GM23338 (cell line): ENCODE results near the gene VLDLR. TPM values are rescaled to one million over a fixed set of nuclear protein-coding genes. Genes with fewer than 3 reads are reported as not detected.

Source experiments
- ATAC-seq: fragments of 200-7000 bp; cut with Tn5 transposase; 3 replicates; pipeline ENCODE4 v1.9.1; 2020
- DNase-seq: peaks from one replicate; pipeline ENCODE4 v3.0.0-alpha.2; 2015; ENCODE audit warnings: low spot score
- H2AFZ ChIP-seq: fragments of 200-600 bp; sonication (generic); 2 replicates; pipeline ENCODE4 v1.8.0; 2016; ENCODE audit warnings: antibody characterized with exemption, mild to moderate bottlenecking, moderate library complexity
- H3F3A ChIP-seq: fragments of 200-600 bp; sonication (generic); replicated peaks from 2 replicates; pipeline ENCODE4 v1.8.0; 2017; ENCODE audit warnings: antibody characterized with exemption, mixed run types, low read depth
- H3K27ac ChIP-seq: fragments of 200-600 bp; sonication (generic); 2 replicates; pipeline ENCODE4 v1.6.1; 2016; ENCODE audit warnings: low read depth
- H3K27me3 ChIP-seq: fragments of 200-600 bp; sonication (generic); 2 replicates; pipeline ENCODE4 v1.8.0; 2016; ENCODE audit warnings: mild to moderate bottlenecking, mixed run types, moderate library complexity; ENCODE audit not compliant: insufficient read depth
- H3K36me3 ChIP-seq: fragments of 200-600 bp; sonication (generic); 2 replicates; pipeline ENCODE4 v1.8.0; 2016; ENCODE audit warnings: mild to moderate bottlenecking; ENCODE audit not compliant: insufficient read depth
- H3K4me1 ChIP-seq: fragments of 200-600 bp; sonication (generic); 2 replicates; pipeline ENCODE4 v1.8.0; 2016; ENCODE audit warnings: mild to moderate bottlenecking, moderate library complexity; ENCODE audit not compliant: insufficient read depth
- H3K4me2 ChIP-seq: fragments of 200-600 bp; sonication (generic); 2 replicates; pipeline ENCODE4 v1.7.1; 2017; ENCODE audit warnings: mixed run types
- H3K4me3 ChIP-seq: fragments of 200-600 bp; sonication (generic); 2 replicates; pipeline ENCODE4 v1.6.1; 2016; ENCODE audit warnings: mixed run types
- H3K79me2 ChIP-seq: fragments of 200-600 bp; sonication (generic); replicated peaks from 2 replicates; pipeline ENCODE4 v1.8.0; 2017; ENCODE audit warnings: mild to moderate bottlenecking; ENCODE audit not compliant: insufficient read depth
- H3K9me2 ChIP-seq: fragments of 200-600 bp; sonication (generic); 2 replicates; pipeline ENCODE4 v1.8.0; 2017; ENCODE audit not compliant: insufficient read depth
- H4K20me1 ChIP-seq: fragments of 200-600 bp; sonication (generic); replicated peaks from 2 replicates; pipeline ENCODE4 v1.8.0; 2017; ENCODE audit warnings: mild to moderate bottlenecking; ENCODE audit not compliant: insufficient read depth
- H3K27ac Mint-ChIP-seq: 2 replicates; pipeline ENCODE4 v1.8.0; 2020; ENCODE audit warnings: inconsistent platforms, mild to moderate bottlenecking, moderate library complexity, mixed read lengths
- H3K27me3 Mint-ChIP-seq: 3 replicates; pipeline ENCODE4 v1.8.0; 2022; ENCODE audit warnings: low read depth, mild to moderate bottlenecking, moderate library complexity, mixed read lengths, inconsistent platforms; ENCODE audit not compliant: insufficient read depth, poor library complexity
- H3K36me3 Mint-ChIP-seq: 3 replicates; pipeline ENCODE4 v1.8.0; 2021; ENCODE audit warnings: low read depth, mild to moderate bottlenecking, inconsistent platforms, moderate library complexity, mixed read lengths
- H3K4me1 Mint-ChIP-seq: 3 replicates; pipeline ENCODE4 v1.8.0; 2020; ENCODE audit warnings: mild to moderate bottlenecking, inconsistent platforms, mixed read lengths
- H3K4me3 Mint-ChIP-seq: 3 replicates; pipeline ENCODE4 v1.8.0; 2021; ENCODE audit warnings: moderate library complexity, mild to moderate bottlenecking, inconsistent platforms, mixed read lengths
- H3K9me3 Mint-ChIP-seq: 3 replicates; pipeline ENCODE4 v1.8.0; 2020; ENCODE audit warnings: moderate library complexity, mild to moderate bottlenecking, inconsistent platforms, mixed read lengths
- CTCF ChIP-seq, 2 experiments: fragments of 200-600 bp in 1 of 2; sonication (generic) in 1 of 2; conservative IDR thresholded peaks; 2 replicates each; pipeline versions ENCODE4 v1.5.1 to v1.6.1; 2016 to 2017; ENCODE audit warnings: antibody characterized with exemption in 2 of 2, low read depth in 2 of 2, mild to moderate bottlenecking in 2 of 2, moderate library complexity in 1 of 2
- ETS1 ChIP-seq: IDR thresholded peaks from 2 replicates; pipeline ENCODE4 v1.6.1; 2016; ENCODE audit warnings: antibody characterized with exemption
- EZH2 ChIP-seq: fragments of 200-600 bp; sonication (generic); IDR thresholded peaks from one replicate; pipeline ENCODE4 v1.8.0; 2017; ENCODE audit warnings: antibody characterized with exemption, mild to moderate bottlenecking, low read depth; ENCODE audit not compliant: unreplicated experiment
- EZH2phosphoT487 ChIP-seq: fragments of 200-600 bp; sonication (generic); IDR thresholded peaks from one replicate; pipeline ENCODE4 v1.8.1; 2018; ENCODE audit warnings: antibody characterized with exemption; ENCODE audit not compliant: unreplicated experiment
- NANOG ChIP-seq: IDR thresholded peaks from 2 replicates; pipeline ENCODE4 v1.6.1; 2016; ENCODE audit warnings: antibody characterized with exemption, borderline replicate concordance
- STAT1 ChIP-seq: IDR thresholded peaks from one replicate; pipeline ENCODE4 v1.6.1; 2016; ENCODE audit warnings: antibody characterized with exemption; ENCODE audit not compliant: unreplicated experiment
- ZNF462 ChIP-seq: fragments of 250-450 bp; sonication (Bioruptor Pico); IDR thresholded peaks from 2 replicates; pipeline ENCODE4 v1.5.0; 2020; ENCODE audit warnings: mild to moderate bottlenecking, moderate library complexity
- polyA plus RNA-seq: library from polyadenylated mRNA; unstranded; fragments of >200 nt; fragmentation: Nextera tagmentation; extraction: Ambion mirVana; gene quantifications from 2 replicates; pipeline ENCODE4 v1.2.1, GENCODE V29; 2016
- total RNA-seq: library from RNA; depleted of rRNA; stranded (reverse); fragments of >200 nt; shearing (Covaris generic); gene quantifications from 2 replicates; pipeline ENCODE4 v1.2.3, GENCODE V29; 2014

The VLDLR gene
- total and polyA plus RNA-seq, 2 experiments from 2014 or later, result 14.9 to 49.8 TPM

- TF ChIP-seq ZNF462 (CRISPR knock-in tag) (no peak), EZH2phosphoT487 (no peak)
These were observed 1.1 kb downstream of the VLDLR start (continued) for GRCh38 chr9:2622461-2623287.

- H3K36me3 ChIP-seq, result no peaks in the 10 kb centered on the region
- H3K4me1 ChIP-seq, result peaks cover 45% of the 10 kb centered on the region
- H3K79me2 ChIP-seq, result peaks cover 86% of the 10 kb centered on the region
- no peak overlapping the region for H2AFZ ChIP-seq
- Mint-ChIP-seq H3K36me3 (peaks cover 21% of the 10 kb centered on the region), H3K4me1 (peaks cover 59% of the 10 kb centered on the region), H3K9me3 (no peaks in the 10 kb centered on the region), H3K27ac (no peak overlapping the region), H3K4me3 (peak overlapping the region; percentile 91), H3K27me3 (peaks cover 7% of the 10 kb centered on the region)
- H3K4me2 ChIP-seq, result peak overlapping the region; percentile 83
- no peak for TF ChIP-seq CTCF (conservative IDR thresholded peaks at IDR 0.05; ENCODE audit: low read depth in 2 of 2)
- no peak for TF ChIP-seq STAT1
- no peak for TF ChIP-seq NANOG
- TF ChIP-seq EZH2, result no peak
- TF ChIP-seq ETS1, result no peak
- TF ChIP-seq EZH2phosphoT487, result no peak
- H3K4me3 ChIP-seq, result peak overlapping the region; percentile 79
- H3K27ac ChIP-seq, result no peak overlapping the region
- ATAC-seq (peak; percentile 15), DNase-seq (peak; percentile 71)
- H3K9me2 ChIP-seq, result no peaks in the 10 kb centered on the region
- H3K27me3 ChIP-seq, result peaks cover 15% of the 10 kb centered on the region
- H3F3A ChIP-seq, result no peaks in the 10 kb centered on the region
- H4K20me1 ChIP-seq, result peaks cover 38% of the 10 kb centered on the region
These were observed 1.9 kb downstream of the VLDLR start for GRCh38 chr9:2623288-2624050.
